ENCODE measurements around the gene MLF2.
"Not testable (repeated sequence)": the region's sequence is repeated elsewhere in the genome, so short reads cannot be mapped to it uniquely, and the experiment has no call there.

MLF2 gene

DNA sequence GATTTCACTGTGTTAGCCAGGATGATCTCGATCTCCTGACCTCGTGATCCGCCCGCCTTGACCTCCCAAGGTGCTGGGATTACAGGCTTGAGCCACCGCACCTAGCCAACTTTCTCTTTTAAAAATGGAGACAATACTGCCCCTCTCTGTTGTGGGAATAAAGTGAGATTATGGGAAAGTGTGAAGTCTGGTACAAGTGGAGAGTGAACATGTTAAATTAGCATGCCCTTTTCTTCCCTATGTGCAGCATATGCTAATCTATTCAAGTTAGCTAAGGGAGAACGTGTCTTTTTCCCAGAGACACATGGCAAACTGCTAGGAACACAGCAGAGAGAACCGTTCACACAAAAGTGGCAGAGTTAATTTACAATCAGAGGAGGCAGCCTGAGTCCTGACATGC lies 27.6 kb downstream of the MLF2 start:
- DNase-seq: no peak

DNA sequence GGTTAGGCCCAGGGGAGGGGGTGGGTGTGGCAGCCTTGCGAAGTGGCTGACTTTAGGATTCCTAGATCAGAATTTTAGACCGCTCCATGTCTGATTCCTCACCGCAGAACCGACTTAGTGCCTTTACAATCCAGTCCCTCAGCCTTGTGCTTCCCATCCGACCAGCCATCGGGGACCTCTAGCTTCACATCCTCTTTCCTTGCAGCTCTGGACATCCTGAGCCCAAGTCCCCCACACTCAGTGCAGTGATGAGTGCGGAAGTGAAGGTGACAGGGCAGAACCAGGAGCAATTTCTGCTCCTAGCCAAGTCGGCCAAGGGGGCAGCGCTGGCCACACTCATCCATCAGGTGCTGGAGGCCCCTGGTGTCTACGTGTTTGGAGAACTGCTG lies 28.5 kb downstream of the MLF2 start:
- no peak for DNase-seq

DNA sequence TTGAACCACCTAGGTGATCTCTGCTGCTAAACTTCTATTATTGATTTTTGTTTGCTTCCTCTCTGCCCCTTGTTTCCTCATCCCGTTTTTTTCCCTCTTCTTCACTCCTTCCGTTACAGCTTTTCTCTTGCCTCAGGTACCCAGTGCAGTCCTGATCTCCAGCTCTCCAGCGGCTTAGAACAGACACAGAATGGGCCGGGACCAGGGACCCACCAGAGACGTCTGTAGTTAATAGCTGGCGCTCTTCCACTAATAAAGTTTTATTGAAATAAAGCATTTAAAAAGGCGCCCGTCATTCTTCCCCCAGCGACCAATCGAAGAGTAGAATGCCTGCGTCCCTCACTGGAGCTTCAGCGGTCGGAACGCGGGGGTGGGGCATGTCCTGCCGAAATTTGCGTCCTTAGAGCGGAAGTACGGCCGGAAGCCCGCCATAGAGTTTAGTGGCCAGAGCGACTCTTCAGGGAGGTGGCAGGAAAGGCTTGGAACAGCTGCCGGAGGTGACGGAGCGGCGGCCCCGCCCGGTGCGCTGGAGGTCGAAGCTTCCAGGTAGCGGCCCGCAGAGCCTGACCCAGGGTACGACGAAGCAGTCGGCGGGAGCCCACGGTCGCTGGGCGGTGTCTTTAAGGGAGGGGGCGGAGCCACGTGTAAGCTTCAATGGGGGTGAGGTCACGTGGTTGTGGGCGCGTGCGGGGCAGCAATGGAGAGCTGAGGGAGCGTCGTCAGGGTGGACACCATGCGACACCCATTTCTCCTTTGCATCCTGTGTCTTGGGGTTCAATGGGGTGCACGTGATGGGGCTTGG lies 29.1 kb downstream of the MLF2 start, which contains the start of gene COPS7A:
Gene COPS7A (plus strand): TSS at position 440 of the 802 bp plus-strand sequence. CDS start 611 bp downstream, outside the sequence.
- peak; percentile 91 for DNase-seq

DNA sequence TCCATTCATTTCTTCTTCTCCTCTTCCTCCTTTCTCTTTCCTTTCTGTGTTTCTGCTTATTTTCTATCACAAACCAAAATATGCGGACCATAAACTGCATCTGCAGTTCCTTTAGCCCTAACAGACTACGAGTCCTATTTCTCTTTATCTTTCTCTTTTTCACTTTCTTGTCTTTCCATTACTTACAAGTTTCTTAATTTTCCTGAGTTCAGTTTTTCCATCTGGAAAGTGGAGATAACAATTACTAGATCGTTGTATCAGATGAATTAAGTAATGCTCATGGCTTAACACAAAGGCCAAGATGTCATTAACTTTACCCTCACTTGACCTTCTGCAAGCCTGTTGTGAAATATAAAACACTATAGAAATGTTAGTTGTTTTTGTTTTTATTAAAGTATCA lies 30.1 kb downstream of the MLF2 start:
- DNase-seq: no peak

DNA sequence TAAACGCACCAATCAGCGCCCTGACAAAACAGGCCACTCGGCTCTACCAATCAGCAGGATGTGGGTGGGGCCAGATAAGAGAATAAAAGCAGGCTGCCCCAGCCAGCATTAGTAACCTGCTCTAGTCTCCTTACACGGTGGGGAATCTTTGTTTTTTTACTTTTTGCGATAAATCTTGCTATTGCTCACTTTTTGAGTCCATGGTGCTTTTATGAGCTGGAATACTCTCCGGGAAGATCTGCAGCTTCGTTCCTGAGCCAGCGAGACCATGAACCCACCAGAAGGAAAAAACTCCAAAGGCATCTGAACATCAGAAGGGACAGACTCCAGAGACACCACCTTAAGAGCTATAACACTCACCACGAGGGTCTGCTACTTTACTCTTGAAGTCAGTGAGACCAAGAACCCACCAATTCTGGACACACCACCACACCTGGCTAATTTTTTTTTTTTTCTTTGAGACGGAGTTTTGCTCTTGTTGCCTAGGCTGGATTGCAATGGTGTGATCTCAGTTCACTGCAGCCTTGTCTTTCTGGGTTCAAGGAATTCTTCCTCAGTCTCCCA lies 36.0 kb downstream of the MLF2 start:
- DNase-seq: no peak

DNA sequence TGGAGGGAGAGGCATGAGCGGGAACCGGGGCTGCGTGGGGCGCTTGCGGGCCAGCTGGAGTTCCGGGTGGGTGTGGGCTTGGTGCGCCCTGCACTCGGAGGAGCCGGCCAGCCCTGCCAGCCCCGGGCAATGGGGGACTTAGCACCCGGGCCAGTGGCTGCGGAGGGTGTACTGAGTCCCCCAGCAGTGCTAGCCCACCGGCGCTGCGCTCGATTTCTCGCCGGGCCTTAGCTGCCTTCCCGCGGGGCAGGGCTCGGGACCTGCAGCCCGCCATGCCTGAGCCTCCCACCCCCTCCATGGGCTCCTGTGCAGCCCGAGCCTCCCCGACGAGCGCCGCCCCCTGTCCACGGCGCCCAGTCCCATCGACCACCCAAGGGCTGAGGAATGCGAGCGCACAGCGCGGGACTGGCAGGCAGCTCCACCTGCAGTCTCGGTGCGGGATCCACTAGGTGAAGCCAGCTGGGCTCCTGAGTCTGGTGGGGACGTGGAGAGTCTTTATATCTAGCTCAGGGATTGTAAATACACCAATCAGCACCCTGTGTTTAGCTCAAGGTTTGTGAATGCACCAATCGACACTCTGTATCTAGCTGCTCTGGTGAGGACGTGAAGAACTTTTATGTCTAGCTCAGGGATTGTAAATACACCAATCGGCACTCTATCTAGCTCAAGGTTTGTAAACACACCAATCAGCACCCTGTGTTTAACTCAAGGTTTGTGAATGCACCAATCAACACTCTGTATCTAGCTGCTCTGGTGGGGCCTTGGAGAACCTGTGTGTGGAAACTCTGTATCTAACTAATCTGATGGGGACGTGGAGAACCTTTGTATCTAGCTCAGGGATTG lies 36.7 kb downstream of the MLF2 start:
- DNase-seq: not testable (repeated sequence)

DNA sequence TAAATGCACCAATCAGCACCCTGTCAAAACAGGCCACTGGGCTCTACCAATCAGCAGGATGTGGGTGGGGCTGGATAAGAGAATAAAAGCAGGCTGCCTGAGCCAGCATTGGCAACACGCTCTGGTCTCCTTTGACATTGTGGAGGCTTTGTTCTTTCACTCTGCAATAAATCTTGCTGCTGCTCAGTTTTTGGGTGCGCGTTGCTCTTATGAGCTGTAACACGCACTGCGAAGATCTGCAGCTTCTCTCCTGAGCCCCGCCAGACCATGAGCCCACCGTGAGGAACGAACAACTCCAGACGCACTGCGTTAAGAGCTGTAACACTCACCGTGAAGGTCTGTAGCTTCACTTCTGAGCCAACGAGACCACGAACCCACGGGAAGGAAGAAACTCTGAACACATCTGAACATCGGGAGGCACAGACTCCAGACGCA lies 44.0 kb downstream of the MLF2 start:
- DNase-seq: no peak

DNA sequence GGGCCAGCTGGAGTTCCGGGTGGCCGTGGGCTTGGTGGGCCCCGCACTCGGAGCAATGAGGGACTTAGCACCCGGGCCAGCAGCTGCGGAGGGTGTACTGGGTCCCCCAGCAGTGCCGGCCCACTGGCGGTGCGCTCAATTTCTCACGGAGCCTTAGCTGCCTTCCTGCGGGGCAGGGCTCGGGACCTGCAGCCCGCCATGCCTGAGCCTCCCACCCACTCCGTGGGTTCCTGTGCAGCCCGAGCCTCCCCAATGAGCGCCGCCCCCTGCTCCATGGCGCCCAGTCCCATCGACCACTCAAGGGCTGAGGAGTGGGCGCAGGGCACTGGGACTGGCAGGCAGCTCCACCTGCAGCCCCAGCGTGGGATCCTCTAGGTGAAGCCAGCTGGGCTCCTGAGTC lies 44.6 kb downstream of the MLF2 start:
- not testable (repeated sequence) for DNase-seq

DNA sequence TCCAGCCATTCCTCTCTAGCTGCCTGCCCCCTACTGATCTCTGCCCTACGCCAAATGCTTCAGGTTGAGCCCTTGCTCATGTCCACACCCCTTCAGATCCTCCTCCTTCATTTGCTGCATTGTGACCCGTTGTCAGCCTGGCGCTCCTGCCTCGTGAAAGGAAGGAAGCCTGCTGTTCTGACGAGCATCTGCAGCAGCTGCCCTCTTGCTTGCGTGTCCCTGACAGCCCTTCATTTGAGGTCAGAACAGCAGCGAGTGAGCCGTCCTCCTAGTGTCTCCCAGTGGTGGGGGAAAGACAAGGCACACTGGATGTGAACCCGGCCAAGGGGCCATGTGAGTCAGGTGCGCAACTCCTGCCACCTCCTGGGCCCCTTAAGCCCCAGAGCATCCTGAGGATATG lies 49.3 kb downstream of the MLF2 start:
- DNase-seq: no peak

DNA sequence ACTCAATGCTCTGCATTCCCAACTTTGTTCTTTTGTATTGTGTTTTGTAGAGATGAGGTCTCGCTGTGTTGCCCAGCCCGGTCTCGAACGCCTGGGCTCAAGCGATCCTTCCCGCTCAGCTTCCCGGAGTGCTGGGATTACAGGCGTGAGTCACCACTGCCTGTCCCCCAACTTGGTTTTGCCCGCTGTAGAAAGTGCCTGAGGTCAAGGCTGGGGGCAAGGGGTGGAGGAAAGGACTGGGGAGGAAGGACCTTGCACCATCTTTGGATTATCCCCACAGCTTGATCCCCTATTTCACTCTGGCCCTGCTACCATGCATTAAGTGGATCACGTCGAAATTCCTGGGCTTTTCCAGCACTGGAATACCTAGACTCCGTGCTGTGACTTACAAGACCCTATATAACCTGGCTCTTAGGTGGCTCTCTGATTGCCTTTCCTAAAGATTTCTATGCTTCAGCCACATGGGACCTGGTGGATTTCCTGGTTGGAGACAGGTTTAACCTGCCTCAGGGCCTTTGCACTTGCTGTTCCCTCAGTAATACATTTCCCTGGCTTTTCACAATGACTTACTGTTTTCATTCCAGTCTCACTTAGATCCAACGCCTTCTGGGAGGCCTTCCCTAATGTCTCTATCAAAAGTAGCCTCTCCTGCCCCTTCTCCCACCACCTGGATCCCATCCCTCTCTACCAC lies 51.7 kb downstream of the MLF2 start:
- no peak for DNase-seq

DNA sequence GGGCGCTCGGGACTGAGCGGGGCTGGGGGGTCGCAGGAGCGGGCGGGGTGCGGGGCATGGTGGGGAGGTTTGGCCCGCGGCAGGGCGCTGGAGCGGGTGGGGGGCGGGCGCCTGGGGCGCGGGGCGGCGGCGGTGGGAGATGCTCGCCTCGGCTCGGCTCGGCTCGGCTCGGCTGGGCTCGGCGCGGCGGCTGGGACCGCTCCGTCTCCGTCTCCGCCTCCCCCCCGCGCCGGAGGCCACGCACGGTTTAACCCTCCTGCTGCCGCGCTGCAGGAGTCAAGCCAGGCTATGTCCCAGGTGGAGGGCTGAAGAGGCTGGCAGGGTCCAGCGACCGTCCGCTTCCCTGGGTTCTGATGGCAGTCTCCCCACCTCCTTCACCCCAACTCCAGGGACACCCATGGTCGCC lies 52.3 kb downstream of the MLF2 start, which contains the start of gene PIANP:
Gene PIANP (minus strand): TSS at position 170 of the 406 bp plus-strand sequence. CDS start 2,754 bp downstream, outside the sequence.
- DNase-seq: peak; percentile 65

DNA sequence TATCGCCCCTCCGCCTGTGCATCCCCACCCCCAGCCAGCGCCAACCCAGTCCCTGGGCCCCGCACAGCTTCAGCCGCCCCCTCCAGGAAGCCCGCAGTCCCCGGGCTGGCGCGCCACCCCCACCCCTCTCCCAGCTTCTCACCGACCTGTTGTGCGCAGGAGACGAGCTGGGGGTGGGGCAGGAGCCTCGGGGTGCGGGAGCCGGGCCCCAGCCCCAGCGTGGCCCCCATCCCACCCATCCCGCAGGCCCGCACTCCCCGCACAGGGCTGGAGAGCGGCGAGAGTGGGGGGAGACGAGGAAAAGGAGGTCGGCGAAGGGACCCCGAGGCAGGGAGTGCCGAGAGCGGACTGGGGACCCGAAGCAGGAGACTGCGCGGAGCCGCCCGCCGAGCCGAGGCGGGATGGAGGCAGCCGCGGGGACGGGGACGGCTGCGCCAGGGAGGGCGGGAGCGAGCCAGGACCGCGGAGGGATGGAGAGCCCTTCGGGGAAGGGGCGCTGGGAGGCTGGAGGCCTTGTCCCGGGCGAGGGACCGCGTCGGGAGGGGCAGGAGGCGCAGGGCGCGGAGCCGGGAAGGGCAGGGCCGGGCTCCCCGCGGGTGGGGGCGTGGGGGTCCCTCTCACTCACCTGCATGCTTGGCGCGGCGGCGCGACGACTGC lies 52.8 kb downstream of the MLF2 start:
- DNase-seq: peak; percentile 46

DNA sequence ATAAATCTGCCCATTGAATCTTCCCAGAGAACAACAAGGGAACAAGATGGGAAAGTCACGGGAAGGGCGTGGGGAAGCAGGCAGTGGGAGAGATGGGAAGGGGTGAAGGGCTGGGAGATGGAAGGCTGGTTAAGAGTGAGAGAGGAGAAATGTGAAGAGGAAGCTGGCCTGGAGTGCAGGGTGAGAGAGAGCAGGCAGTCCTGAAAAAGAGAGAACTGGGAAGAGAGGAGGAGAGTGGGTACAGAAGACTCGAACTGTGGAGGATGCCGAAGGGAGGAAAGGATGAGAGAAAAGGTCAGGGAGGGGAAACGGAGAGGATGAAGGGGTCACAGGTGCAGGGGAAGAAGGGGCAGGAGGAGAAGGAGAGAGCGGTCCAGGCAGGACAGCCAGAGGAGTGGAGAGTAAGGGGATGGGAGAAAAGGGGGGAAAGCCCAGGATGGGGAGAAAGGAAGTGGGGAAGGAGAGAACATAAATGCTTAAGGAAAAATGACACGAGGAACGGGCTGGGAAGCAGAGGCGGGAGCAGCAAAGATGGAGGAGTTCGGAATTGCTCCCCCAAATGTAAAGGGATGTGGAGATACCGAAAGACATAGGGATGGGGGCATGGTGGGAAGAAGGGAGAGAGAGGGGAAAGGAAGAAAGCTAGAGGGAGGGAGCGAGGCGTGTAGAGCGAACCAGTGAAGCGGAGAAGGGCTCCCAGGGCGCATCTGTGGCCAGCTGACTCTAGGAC lies 53.5 kb downstream of the MLF2 start:
- DNase-seq: no peak

DNA sequence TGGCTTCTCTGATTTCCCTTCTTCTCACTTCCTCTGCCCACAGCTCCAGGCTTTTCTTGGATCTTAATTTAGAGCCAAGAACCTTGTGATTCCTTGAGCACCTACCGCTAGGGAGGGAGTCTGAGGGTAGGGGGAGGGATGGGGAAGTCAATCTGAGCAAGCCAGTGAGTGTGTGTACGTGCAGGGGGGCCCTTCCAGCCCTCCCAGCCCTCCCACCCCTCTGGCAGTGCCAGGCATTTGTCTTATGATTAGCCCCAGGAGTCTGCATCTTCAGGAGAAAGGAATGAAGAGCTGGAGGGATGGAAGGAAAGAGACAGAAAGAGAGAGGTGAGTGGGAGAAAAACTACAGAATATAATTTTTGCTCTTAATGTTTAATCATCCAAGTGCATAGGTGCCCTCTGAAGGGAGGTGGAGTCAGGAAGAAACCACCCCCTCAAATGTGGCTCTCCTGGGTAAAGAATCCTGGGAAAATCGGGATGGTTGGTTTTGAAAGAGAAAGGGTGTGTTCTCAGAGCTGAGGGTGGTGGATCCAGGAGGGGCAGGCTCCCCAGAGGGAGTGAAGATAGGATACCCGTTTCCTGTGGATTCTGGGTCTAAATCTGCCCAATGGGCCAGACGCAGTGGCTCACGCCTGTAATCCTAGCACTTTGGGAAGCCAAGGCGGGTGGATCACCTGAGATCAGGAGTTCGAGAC lies 54.4 kb downstream of the MLF2 start:
- no peak for DNase-seq

All from activated T-cell treated with anti-CD3 and anti-CD28 coated beads, Interleukin-2, amount 50 U/mL, for 1 hour (primary cell).